ENCODE measurements around the gene SH3RF3. TPM values are rescaled to one million over a fixed set of nuclear protein-coding genes. Genes with fewer than 3 reads are reported as not detected.

SH3RF3 gene
- total RNA-seq, 1 experiment from 2014 or later: 1.0 TPM

GRCh38 chr2:109401370-109401769 is 272.4 kb downstream of the SH3RF3 start (continued):
- TF ChIP-seq PREB (CRISPR knock-in tag; IDR thresholded peaks at IDR 0.05; ENCODE audit: borderline replicate concordance) (no peak), JAZF1 (CRISPR knock-in tag; IDR thresholded peaks at IDR 0.05) (no peak), NFYB (CRISPR knock-in tag; conservative IDR thresholded peaks at IDR 0.05; ENCODE audit: low read depth) (no peak), CREM (CRISPR knock-in tag; IDR thresholded peaks at IDR 0.05) (no peak), TEAD1 (CRISPR knock-in tag; IDR thresholded peaks at IDR 0.05) (no peak), FOXP4 (CRISPR knock-in tag; IDR thresholded peaks at IDR 0.05) (no peak), ZNF219 (CRISPR knock-in tag; IDR thresholded peaks at IDR 0.05; ENCODE audit: borderline replicate concordance) (no peak), TEAD4 (CRISPR knock-in tag; IDR thresholded peaks at IDR 0.05) (no peak)

- Mint-ChIP-seq H3K36me3 (no peaks in the 10 kb centered on the region), H3K4me1 (peaks cover 3% of the 10 kb centered on the region; the same call in 1 of the 2 replicates), H3K9me3 (no peaks in the 10 kb centered on the region), H3K27ac (no peak overlapping the region), H3K4me3 (no peak overlapping the region), H3K27me3 (ENCODE audit: low read depth) (no peaks in the 10 kb centered on the region)
- CTCF ChIA-PET: no interaction called here
- no peak for DNase-seq (ENCODE audit: low spot score)
- no peak for ATAC-seq
- POLR2A ChIA-PET: no interaction called here
- TF ChIP-seq ZNF317 (CRISPR knock-in tag; IDR thresholded peaks at IDR 0.05; ENCODE audit: borderline replicate concordance, low read depth): no peak
- TF ChIP-seq CTCF (IDR thresholded peaks at IDR 0.05): no peak
- no peak for TF ChIP-seq JAZF1 (CRISPR knock-in tag; IDR thresholded peaks at IDR 0.05)
- no peak for TF ChIP-seq ZNF263 (CRISPR knock-in tag; IDR thresholded peaks at IDR 0.05; ENCODE audit: low read depth)
- no peak for TF ChIP-seq NFYB (CRISPR knock-in tag; conservative IDR thresholded peaks at IDR 0.05; ENCODE audit: low read depth)
- no peak for TF ChIP-seq USF2 (CRISPR knock-in tag; IDR thresholded peaks at IDR 0.05)
- no peak for TF ChIP-seq JUN (CRISPR knock-in tag; IDR thresholded peaks at IDR 0.05)
- TF ChIP-seq IRF1 (CRISPR knock-in tag; IDR thresholded peaks at IDR 0.05): no peak
- TF ChIP-seq ELF4 (CRISPR knock-in tag; IDR thresholded peaks at IDR 0.05; ENCODE audit: low read depth): no peak
- no peak for TF ChIP-seq SMAD3 (CRISPR knock-in tag; IDR thresholded peaks at IDR 0.05; ENCODE audit: borderline replicate concordance)
- TF ChIP-seq ZNF138 (CRISPR knock-in tag; conservative IDR thresholded peaks at IDR 0.05): no peak
- TF ChIP-seq IRF2 (CRISPR knock-in tag; IDR thresholded peaks at IDR 0.05; ENCODE audit: borderline replicate concordance, low read depth): no peak
- no peak for TF ChIP-seq CBFB (CRISPR knock-in tag; IDR thresholded peaks at IDR 0.05; ENCODE audit: low read depth)
- no peak for TF ChIP-seq ZNF671 (CRISPR knock-in tag; IDR thresholded peaks at IDR 0.05)
- no peak for TF ChIP-seq ZNF396 (CRISPR knock-in tag; IDR thresholded peaks at IDR 0.05; ENCODE audit: borderline replicate concordance)
- no peak for TF ChIP-seq GTF2I (CRISPR knock-in tag; conservative IDR thresholded peaks at IDR 0.05)
- TF ChIP-seq PRDM15 (CRISPR knock-in tag; IDR thresholded peaks at IDR 0.05): no peak
- no peak for TF ChIP-seq ZNF281 (CRISPR knock-in tag; IDR thresholded peaks at IDR 0.05)
These were observed 273.2 kb downstream of the SH3RF3 start for GRCh38 chr2:109402180-109402579.

Measured in WTC11 (cell line).